ENCODE measurements around the gene HTR3D. TPM values are rescaled to one million over a fixed set of nuclear protein-coding genes. Genes with fewer than 3 reads are reported as not detected.

HTR3D gene
- total and polyA plus RNA-seq, 2 donors from 2014 or later, result not detected

DNA sequence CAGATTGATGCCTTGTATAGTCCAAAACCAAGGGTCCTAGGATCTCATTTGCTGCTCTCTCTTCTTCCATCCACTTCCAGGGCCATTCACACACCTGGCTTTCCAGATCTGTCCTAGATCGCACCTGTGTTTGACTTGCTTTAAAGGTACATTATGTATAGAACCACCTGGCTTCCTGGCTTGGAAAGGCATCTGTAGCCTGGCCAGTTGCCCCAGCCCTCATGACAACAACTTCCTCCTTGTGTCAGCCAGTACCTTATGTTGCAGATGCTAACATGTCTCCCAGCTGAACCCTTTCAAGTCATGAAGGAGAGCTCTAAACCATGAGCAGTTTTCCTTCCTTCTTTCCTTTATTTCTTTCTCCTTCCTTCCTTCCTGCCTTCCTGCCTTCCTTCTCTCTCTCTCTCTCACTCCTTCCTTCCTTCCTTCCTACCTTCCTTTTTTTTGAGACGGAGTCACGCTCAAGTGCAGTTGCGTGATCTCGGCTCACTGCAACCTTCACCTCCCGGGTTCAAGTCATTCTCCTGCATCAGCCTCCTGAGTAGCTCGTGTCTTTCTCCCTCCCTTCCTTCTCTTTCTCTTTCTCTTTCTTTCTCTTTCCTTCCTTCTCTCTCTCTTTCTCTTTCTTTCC lies 18.8 kb downstream of the HTR3D start:
- Histone ChIP-seq H3K27me3 (ENCODE audit: control insufficient read depth, insufficient read depth, low read length) (no peaks in the 10 kb centered on the region), H3K4me1 (ENCODE audit: control insufficient read depth in 2 of 3, insufficient read depth in 2 of 3, low read depth in 1 of 3, low read length in 3 of 3) (no peaks in the 10 kb centered on the region), H3K27ac (ENCODE audit: low read depth in 2 of 2, low read length in 2 of 2) (no peak overlapping the region), H3K9me3 (ENCODE audit: control insufficient read depth in 2 of 3, insufficient read depth in 1 of 3, low read length in 3 of 3) (no peaks in the 10 kb centered on the region), H3K9ac (ENCODE audit: low read length in 3 of 3) (no peak overlapping the region), H3K36me3 (ENCODE audit: control insufficient read depth in 2 of 3, insufficient read depth in 3 of 3, low read length in 3 of 3) (no peaks in the 10 kb centered on the region), H3K4me3 (ENCODE audit: low read length in 3 of 3) (no peak overlapping the region)
- TF ChIP-seq, protein P1, sequence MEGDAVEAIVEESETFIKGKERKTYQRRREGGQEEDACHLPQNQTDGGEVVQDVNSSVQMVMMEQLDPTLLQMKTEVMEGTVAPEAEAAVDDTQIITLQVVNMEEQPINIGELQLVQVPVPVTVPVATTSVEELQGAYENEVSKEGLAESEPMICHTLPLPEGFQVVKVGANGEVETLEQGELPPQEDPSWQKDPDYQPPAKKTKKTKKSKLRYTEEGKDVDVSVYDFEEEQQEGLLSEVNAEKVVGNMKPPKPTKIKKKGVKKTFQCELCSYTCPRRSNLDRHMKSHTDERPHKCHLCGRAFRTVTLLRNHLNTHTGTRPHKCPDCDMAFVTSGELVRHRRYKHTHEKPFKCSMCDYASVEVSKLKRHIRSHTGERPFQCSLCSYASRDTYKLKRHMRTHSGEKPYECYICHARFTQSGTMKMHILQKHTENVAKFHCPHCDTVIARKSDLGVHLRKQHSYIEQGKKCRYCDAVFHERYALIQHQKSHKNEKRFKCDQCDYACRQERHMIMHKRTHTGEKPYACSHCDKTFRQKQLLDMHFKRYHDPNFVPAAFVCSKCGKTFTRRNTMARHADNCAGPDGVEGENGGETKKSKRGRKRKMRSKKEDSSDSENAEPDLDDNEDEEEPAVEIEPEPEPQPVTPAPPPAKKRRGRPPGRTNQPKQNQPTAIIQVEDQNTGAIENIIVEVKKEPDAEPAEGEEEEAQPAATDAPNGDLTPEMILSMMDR (IDR thresholded peaks at IDR 0.05; ENCODE audit: borderline replicate concordance, extremely low read depth, insufficient read depth), result no peak
- intact Hi-C loops (cut with DNase I), result no loop called here
- no peak for FAIRE-seq
- DNase-seq, result no peak

- intact Hi-C loops (cut with DNase I), result no loop called here
- H3K4me1 ChIP-seq (ENCODE audit: control insufficient read depth in 2 of 3, insufficient read depth in 2 of 3, low read depth in 1 of 3, low read length in 3 of 3), result no peaks in the 10 kb centered on the region
- no peak within 1 kb of the TSS for H3K27ac ChIP-seq (ENCODE audit: low read depth in 2 of 2, low read length in 2 of 2)
- FAIRE-seq (no peak), DNase-seq (no peak)
- no peak within 1 kb of the TSS for H3K4me3 ChIP-seq (ENCODE audit: low read length in 3 of 3)
- no peaks in the 10 kb centered on the region for H3K36me3 ChIP-seq (ENCODE audit: control insufficient read depth in 2 of 3, insufficient read depth in 3 of 3, low read length in 3 of 3)
- TF ChIP-seq, protein P1 (IDR thresholded peaks at IDR 0.05; ENCODE audit: borderline replicate concordance, extremely low read depth, insufficient read depth), result no peak
- no peak within 1 kb of the TSS for H3K9ac ChIP-seq (ENCODE audit: low read length in 3 of 3)
- H3K9me3 ChIP-seq (ENCODE audit: control insufficient read depth in 2 of 3, insufficient read depth in 1 of 3, low read length in 3 of 3), result no peaks in the 10 kb centered on the region
- H3K27me3 ChIP-seq (ENCODE audit: control insufficient read depth, insufficient read depth, low read length), result no peaks in the 10 kb centered on the region
These were observed 21.2 kb downstream of the HTR3D start, which contains the start of gene HTR3C for GRCh38 chr3:184052767-184053166. Gene HTR3C (plus strand): TSS chr3:184053047. CDS start chr3:184053081, 34 bp downstream.

DNA sequence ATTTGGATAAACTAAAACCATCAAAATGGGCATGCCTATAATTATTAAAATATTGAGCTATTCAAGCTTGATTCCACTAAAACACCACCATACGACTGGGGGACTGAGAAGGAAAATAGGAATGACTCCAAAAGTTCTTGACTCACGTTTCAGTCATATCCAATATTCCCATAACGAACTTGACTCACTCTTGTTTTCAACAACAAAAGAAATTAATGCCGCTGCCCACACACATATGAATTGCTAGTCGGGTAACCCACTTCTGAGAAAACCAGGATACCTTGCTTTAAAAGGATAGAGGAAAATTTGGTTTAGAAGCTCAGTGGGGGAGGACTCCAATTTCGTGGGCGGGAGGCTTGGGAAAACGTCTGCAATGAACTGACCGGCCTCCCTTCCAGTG lies 26.5 kb downstream of the HTR3D start:
- Histone ChIP-seq H3K9ac (ENCODE audit: low read length in 3 of 3) (no peak overlapping the region), H3K4me1 (ENCODE audit: control insufficient read depth in 2 of 3, insufficient read depth in 2 of 3, low read depth in 1 of 3, low read length in 3 of 3) (no peaks in the 10 kb centered on the region), H3K36me3 (ENCODE audit: control insufficient read depth in 2 of 3, insufficient read depth in 3 of 3, low read length in 3 of 3) (no peaks in the 10 kb centered on the region), H3K9me3 (ENCODE audit: control insufficient read depth in 2 of 3, insufficient read depth in 1 of 3, low read length in 3 of 3) (no peaks in the 10 kb centered on the region), H3K4me3 (ENCODE audit: low read length in 3 of 3) (no peak overlapping the region), H3K27ac (ENCODE audit: low read depth in 2 of 2, low read length in 2 of 2) (no peak overlapping the region), H3K27me3 (ENCODE audit: control insufficient read depth, insufficient read depth, low read length) (no peaks in the 10 kb centered on the region)
- DNase-seq, result no peak
- TF ChIP-seq, protein P1 (IDR thresholded peaks at IDR 0.05; ENCODE audit: borderline replicate concordance, extremely low read depth, insufficient read depth), result no peak
- FAIRE-seq, result no peak
- intact Hi-C loops (cut with DNase I), result no loop called here

DNA sequence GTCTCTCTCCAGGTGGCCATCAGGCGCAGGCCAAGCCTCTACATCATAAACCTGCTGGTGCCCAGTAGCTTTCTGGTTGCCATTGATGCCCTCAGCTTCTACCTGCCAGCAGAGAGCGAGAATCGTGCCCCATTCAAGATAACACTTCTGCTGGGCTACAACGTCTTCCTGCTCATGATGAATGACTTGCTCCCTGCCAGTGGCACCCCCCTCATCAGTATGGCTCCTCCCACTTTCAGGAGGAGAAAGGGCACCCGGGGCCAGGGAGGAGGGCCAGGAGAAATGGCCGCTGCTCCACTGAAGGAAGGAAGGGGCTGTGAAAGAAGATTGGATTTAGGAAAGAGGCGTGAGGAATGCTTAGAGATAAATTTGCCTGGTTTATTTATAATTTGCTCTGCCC lies 27.9 kb downstream of the HTR3D start:
- Histone ChIP-seq H3K36me3 (ENCODE audit: control insufficient read depth in 2 of 3, insufficient read depth in 3 of 3, low read length in 3 of 3) (no peaks in the 10 kb centered on the region), H3K4me1 (ENCODE audit: control insufficient read depth in 2 of 3, insufficient read depth in 2 of 3, low read depth in 1 of 3, low read length in 3 of 3) (no peaks in the 10 kb centered on the region), H3K27ac (ENCODE audit: low read depth in 2 of 2, low read length in 2 of 2) (no peak overlapping the region), H3K9ac (ENCODE audit: low read length in 3 of 3) (no peak overlapping the region), H3K9me3 (ENCODE audit: control insufficient read depth in 2 of 3, insufficient read depth in 1 of 3, low read length in 3 of 3) (no peaks in the 10 kb centered on the region), H3K4me3 (ENCODE audit: low read length in 3 of 3) (no peak overlapping the region), H3K27me3 (ENCODE audit: control insufficient read depth, insufficient read depth, low read length) (no peaks in the 10 kb centered on the region)
- DNase-seq (no peak), FAIRE-seq (no peak)
- TF ChIP-seq, protein P1 (IDR thresholded peaks at IDR 0.05; ENCODE audit: borderline replicate concordance, extremely low read depth, insufficient read depth), result no peak
- intact Hi-C loops (cut with DNase I), result no loop called here
